Esophagus squamous epithelium (tissue), 4 donors: ENCODE results near the gene AOPEP.
A peak's percentile ranks its signal among the peaks of the same experiment; 100 is the strongest.

Experiments
- POLR2A ChIP-seq, 4 donors: fragments of 450-650 bp; IDR thresholded peaks; one replicate each; pipeline ENCODE4 v1.6.1; 2017; ENCODE audit warnings: antibody characterized with exemption in 4 of 4, mild to moderate bottlenecking in 4 of 4, moderate library complexity in 3 of 4
- TF ChIP-seq, protein P1 (sequence below), 6 experiments: fragments of 450-650 bp in 4 of 6; fragments of 200-600 bp in 2 of 6; sonication (generic) in 2 of 6; IDR thresholded peaks; one replicate each; pipeline ENCODE4 v1.5.1; 2016 to 2019; ENCODE audit warnings: antibody characterized with exemption in 6 of 6, mild to moderate bottlenecking in 4 of 6, moderate library complexity in 4 of 6

DNA sequence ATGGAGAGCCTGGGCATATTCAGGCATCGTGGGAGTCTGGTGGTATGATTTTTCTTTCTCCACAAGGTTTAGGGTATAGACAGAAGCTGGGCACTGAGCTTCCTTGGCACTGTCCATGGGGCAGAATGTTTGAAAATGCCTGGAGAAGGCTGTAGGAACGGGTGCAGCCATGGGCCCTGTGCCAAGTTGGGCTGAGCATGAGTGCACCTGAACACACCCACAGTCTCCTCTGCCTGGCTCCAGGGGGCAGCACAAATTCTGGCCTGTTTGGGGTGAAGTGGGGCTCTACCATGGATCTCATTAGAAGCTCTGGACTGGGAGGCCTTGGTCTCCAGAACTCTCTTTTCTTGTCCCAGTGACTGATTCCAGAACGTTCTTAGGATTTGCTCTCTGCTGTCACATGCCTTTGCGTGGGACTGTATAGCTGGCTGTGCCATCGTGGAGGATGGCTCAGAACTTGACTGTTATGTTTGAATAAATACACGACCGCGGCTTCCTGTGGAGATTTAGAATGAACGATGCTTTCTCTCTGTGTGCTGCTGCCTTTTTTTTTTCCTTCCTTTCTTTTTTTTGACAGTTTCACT, 361.3 kb downstream of the AOPEP start:
- no peak for TF ChIP-seq POLR2A (IDR thresholded peaks at IDR 0.05)
- TF ChIP-seq, protein P1, sequence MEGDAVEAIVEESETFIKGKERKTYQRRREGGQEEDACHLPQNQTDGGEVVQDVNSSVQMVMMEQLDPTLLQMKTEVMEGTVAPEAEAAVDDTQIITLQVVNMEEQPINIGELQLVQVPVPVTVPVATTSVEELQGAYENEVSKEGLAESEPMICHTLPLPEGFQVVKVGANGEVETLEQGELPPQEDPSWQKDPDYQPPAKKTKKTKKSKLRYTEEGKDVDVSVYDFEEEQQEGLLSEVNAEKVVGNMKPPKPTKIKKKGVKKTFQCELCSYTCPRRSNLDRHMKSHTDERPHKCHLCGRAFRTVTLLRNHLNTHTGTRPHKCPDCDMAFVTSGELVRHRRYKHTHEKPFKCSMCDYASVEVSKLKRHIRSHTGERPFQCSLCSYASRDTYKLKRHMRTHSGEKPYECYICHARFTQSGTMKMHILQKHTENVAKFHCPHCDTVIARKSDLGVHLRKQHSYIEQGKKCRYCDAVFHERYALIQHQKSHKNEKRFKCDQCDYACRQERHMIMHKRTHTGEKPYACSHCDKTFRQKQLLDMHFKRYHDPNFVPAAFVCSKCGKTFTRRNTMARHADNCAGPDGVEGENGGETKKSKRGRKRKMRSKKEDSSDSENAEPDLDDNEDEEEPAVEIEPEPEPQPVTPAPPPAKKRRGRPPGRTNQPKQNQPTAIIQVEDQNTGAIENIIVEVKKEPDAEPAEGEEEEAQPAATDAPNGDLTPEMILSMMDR (IDR thresholded peaks at IDR 0.05): peak in 5 of 6 experiments; percentile 17 to 44 (median 28)
